Measurements from ENCODE around the gene COL24A1. TPM values are rescaled to one million over a fixed set of nuclear protein-coding genes. Genes with fewer than 3 reads are reported as not detected.

The COL24A1 gene
- total RNA-seq, 1 experiment from 2014 or later: 1.1 TPM

- TF ChIP-seq ARID4B (CRISPR knock-in tag; IDR thresholded peaks at IDR 0.05; ENCODE audit: borderline replicate concordance): no peak
Measured at GRCh38 chr1:86085741-86086409, 70.7 kb downstream of the COL24A1 start (continued).

GRCh38 chr1:86084998-86085397, 71.6 kb downstream of the COL24A1 start:
- no peaks in the 10 kb centered on the region for H3K4me1 Mint-ChIP-seq
- DNase-seq (ENCODE audit: low spot score) (no peak), ATAC-seq (no peak)
- no peaks in the 10 kb centered on the region for H3K9me3 Mint-ChIP-seq
- POLR2A ChIA-PET: no interaction called here
- TF ChIP-seq ZBTB21 (CRISPR knock-in tag; IDR thresholded peaks at IDR 0.05; ENCODE audit: borderline replicate concordance) (no peak), ZNF512 (CRISPR knock-in tag; IDR thresholded peaks at IDR 0.05; ENCODE audit: borderline replicate concordance) (no peak), PREB (CRISPR knock-in tag; IDR thresholded peaks at IDR 0.05; ENCODE audit: borderline replicate concordance) (no peak), ZNF396 (CRISPR knock-in tag; IDR thresholded peaks at IDR 0.05; ENCODE audit: borderline replicate concordance) (no peak), SOX15 (CRISPR knock-in tag; IDR thresholded peaks at IDR 0.05) (no peak)
- no peaks in the 10 kb centered on the region for H3K36me3 Mint-ChIP-seq
- CTCF ChIA-PET: no interaction called here
- H3K4me3 Mint-ChIP-seq: no peak overlapping the region
- H3K27me3 Mint-ChIP-seq (ENCODE audit: low read depth): no peaks in the 10 kb centered on the region
- no peak overlapping the region for H3K27ac Mint-ChIP-seq

GRCh38 chr1:86082183-86082582, 74.4 kb downstream of the COL24A1 start:
- no peaks in the 10 kb centered on the region for H3K4me1 Mint-ChIP-seq
- ChIA-PET POLR2A (no interaction called here), CTCF (no interaction called here)
- DNase-seq (ENCODE audit: low spot score) (no peak), ATAC-seq (peak; percentile 50; the same call in 1 of the 2 replicates)
- H3K9me3 Mint-ChIP-seq: peaks cover 11% of the 10 kb centered on the region
- H3K36me3 Mint-ChIP-seq: no peaks in the 10 kb centered on the region
- H3K27ac Mint-ChIP-seq: no peak overlapping the region
- H3K4me3 Mint-ChIP-seq: no peak overlapping the region
- no peaks in the 10 kb centered on the region for H3K27me3 Mint-ChIP-seq (ENCODE audit: low read depth)
- no peak for TF ChIP-seq MXD4 (CRISPR knock-in tag; IDR thresholded peaks at IDR 0.05; ENCODE audit: borderline replicate concordance)
- TF ChIP-seq ESRRA (CRISPR knock-in tag; IDR thresholded peaks at IDR 0.05; ENCODE audit: borderline replicate concordance): no peak
- no peak for TF ChIP-seq ZSCAN18 (CRISPR knock-in tag; IDR thresholded peaks at IDR 0.05)
- TF ChIP-seq ZBTB43 (CRISPR knock-in tag; IDR thresholded peaks at IDR 0.05): no peak
- TF ChIP-seq ZMAT4 (CRISPR knock-in tag; IDR thresholded peaks at IDR 0.05): no peak
- TF ChIP-seq ETV6 (CRISPR knock-in tag; IDR thresholded peaks at IDR 0.05): no peak
- no peak for TF ChIP-seq ELF4 (CRISPR knock-in tag; IDR thresholded peaks at IDR 0.05; ENCODE audit: low read depth)
- no peak for TF ChIP-seq AFF4 (CRISPR knock-in tag; IDR thresholded peaks at IDR 0.05; ENCODE audit: borderline replicate concordance)
- no peak for TF ChIP-seq HMGA2 (CRISPR knock-in tag; IDR thresholded peaks at IDR 0.05)
- TF ChIP-seq USF1 (CRISPR knock-in tag; IDR thresholded peaks at IDR 0.05): no peak
- no peak for TF ChIP-seq MAX (CRISPR knock-in tag; IDR thresholded peaks at IDR 0.05)
